Sigmoid colon (tissue), 4 donors: ENCODE measurements around the gene NPNT.

Source experiments
- CTCF ChIP-seq, 4 experiments: fragments of 450-650 bp in 3 of 4; fragments of 200-600 bp in 1 of 4; IDR thresholded peaks; one replicate each; pipeline ENCODE4 v1.5.1; 2016 to 2019; ENCODE audit warnings: antibody characterized with exemption in 4 of 4, mild to moderate bottlenecking in 3 of 4, moderate library complexity in 2 of 4
- EP300 ChIP-seq, 4 donors: sonication (generic); formaldehyde crosslinking; IDR thresholded peaks; one replicate each; pipeline ENCODE4 v1.6.1; 2017; ENCODE audit warnings: antibody characterized with exemption in 4 of 4
- POLR2A ChIP-seq, 2 donors: fragments of 450-650 bp; IDR thresholded peaks; one replicate each; pipeline ENCODE4 v1.6.1; 2016; ENCODE audit warnings: antibody characterized with exemption in 2 of 2, mild to moderate bottlenecking in 2 of 2, moderate library complexity in 2 of 2
- POLR2AphosphoS5 ChIP-seq, 4 donors: sonication (generic); formaldehyde crosslinking; IDR thresholded peaks; one replicate each; pipeline ENCODE4 v1.6.1; 2017; ENCODE audit warnings: antibody characterized with exemption in 4 of 4

DNA sequence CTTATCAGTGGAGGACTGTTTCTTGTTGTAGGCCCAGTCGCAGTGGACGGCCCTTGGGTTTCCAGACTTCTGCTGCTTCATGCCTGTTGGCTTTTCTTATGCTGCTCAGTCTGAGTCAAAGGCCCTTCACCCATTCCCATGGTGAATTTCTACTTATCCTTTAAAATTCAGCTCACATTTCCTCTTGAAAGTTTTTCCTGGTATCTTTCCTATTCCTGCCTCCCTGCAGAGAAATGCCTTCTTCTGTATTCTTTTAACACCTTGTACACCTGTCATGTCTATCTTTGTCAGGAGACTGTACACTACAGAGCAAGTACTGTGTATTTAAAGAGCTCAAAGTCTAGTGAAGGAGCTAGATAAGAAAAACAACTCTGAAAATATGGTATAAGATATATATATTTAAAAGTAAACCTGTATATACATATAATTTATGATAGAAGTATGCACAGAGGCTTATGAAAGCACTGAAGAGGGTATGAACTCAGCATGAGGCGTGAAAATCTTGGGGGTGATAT, 22.0 kb downstream of the NPNT start:
- TF ChIP-seq CTCF (IDR thresholded peaks at IDR 0.05) (no peak), POLR2A (IDR thresholded peaks at IDR 0.05) (no peak), POLR2AphosphoS5 (IDR thresholded peaks at IDR 0.05) (no peak), EP300 (IDR thresholded peaks at IDR 0.05) (no peak)
